Measurements from ENCODE around the gene ESRRB.

ESRRB gene

DNA sequence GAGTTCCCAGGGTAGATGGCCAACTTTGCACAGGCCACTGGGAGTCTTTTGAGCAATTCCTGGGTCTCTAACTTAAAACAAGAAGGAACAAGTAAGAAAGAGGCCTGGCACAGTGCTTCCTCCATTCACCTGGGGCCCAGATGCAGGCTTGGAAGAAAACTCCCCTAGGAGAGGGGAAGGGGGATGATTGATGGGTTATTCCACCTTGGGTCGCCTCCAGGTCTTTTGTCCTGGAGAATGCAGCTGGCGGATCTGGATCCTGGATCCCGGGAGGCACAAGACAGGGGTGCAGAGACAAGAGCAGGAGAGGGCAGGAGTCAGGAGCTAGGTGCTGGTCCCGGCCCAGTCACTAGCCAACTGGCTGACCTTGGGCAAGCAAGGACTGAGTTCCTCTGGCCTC, 74.5 kb downstream of the ESRRB start:
- no peak for DNase-seq (ENCODE audit: low read depth)

DNA sequence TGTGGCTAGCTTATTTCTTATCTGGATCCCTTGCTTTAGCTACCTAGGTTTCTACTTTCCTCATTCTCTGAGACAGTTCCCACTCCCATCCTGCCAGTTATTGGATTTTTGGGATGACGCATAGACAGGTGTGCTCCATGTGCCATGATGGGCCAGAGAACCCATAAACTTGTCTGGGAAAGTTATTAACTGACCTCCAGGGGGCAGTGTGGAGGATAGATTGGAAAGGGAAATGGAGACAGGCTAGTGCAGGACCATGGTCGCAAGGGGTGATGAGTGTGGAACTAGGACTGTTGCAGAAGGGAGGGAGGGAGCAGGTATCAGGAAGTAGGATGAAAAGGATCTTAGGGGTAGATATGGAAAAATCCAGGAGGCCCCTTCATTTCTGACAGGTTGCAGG, 80.3 kb downstream of the ESRRB start:
- peak; percentile 1 for DNase-seq (ENCODE audit: low read depth)

- DNase-seq (ENCODE audit: low read depth), result no peak
Measured at GRCh38 chr14:76456891-76457586, 81.1 kb downstream of the ESRRB start.

DNA sequence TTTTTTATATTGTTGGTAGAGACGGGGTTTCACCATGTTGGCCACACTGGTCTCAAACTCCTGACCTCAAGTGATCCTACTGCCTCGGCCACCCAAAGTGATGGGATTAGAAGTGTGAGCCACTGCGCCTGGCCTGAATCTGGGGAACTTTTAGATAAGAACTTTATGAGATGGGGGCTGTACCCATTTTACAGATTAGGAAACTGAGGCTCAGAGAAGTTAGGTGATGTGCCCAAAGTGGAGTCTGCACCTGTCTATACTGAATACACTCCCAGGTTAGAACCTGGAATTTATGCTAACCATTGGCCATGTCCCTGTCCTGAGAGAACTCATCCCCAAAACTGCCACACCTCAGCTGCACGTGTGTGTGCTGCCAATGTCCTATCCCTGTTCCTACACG, 81.9 kb downstream of the ESRRB start:
- DNase-seq (ENCODE audit: low read depth), result no peak

DNA sequence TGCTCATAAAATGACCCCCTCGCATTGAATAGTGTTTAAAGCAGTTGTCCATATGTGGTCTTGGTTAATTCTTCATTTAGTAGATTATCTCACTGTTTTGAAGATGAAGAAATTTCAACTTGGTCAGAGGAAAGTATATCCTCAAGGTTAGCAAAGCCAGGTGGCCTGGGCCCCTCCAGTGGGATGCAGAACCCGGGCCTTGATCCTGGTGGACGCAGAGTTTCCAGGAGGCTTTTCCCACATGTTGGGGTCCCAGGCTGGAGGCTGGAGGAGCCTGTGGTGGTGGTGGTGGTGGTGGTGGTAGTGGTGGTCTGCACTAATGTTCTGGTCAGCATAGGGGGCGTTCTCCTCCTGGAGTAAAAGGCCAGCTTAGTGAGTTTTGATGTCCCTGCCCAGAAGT, 85.9 kb downstream of the ESRRB start:
- DNase-seq (ENCODE audit: low read depth), result no peak

DNA sequence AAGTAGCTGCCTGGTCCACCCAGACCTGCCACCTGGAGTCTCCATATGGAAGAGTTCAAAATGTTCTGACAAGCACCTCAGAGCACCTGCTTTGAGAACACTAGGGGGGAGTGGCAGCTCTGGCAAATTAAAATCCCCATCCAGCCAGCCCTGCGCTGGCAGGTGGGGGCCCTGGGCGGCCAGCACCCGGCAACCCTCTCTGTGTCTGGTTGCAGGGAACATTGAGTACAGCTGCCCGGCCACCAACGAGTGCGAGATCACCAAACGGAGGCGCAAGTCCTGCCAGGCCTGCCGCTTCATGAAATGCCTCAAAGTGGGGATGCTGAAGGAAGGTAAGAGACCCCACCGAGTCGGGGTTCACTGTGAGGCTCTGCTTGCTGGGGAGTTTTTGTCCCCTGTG, 86.4 kb downstream of the ESRRB start:
- no peak for DNase-seq (ENCODE audit: low read depth)

- DNase-seq (ENCODE audit: low read depth), result no peak
Measured at GRCh38 chr14:76463105-76463504, 87.2 kb downstream of the ESRRB start.

- no peak for DNase-seq (ENCODE audit: low read depth)
Measured at GRCh38 chr14:76464856-76465255, 88.9 kb downstream of the ESRRB start.

DNA sequence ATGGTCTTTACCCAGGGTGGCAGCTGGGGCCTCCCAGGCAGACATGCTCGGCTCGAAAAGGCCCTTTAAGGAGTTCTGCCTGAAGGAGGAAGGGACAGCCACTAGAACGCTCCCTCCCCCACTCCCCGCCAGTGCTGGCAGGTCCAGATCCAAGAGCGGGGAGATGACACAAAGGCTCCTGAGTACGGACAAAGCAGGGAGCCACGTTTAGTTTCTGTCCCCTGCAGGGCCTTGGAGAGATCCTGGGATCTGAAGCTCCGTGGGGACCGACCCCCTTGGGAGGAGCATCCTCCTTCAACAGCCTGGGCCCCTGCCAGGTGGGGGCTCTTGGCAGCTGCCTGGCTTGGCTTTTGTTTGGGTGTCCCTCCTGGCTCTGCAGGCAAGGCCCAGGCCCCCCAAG, 89.7 kb downstream of the ESRRB start:
- DNase-seq (ENCODE audit: low read depth), result no peak

DNA sequence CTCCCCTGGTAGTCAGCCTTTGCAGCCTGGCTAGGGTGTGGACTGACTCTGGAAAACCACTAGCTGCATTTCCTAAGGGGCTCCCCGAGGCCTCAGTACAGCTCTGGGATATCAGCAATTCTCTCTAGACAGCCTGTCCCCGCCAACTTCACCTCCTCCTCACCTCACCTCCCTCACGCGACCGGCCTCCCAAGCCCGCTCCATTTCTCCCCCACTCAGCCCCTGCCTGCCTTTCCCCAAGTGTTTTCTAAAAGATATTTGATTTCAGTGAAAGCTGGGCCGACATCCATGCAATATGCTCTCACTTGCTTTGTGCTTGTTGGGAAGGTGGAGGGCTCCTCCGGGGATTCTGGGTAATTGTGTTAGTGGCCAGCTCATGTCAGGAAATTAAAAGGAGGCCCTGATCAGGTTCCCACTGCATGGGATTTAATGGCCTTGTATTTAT, 91.8 kb downstream of the ESRRB start:
- DNase-seq (ENCODE audit: low read depth), result no peak

DNA sequence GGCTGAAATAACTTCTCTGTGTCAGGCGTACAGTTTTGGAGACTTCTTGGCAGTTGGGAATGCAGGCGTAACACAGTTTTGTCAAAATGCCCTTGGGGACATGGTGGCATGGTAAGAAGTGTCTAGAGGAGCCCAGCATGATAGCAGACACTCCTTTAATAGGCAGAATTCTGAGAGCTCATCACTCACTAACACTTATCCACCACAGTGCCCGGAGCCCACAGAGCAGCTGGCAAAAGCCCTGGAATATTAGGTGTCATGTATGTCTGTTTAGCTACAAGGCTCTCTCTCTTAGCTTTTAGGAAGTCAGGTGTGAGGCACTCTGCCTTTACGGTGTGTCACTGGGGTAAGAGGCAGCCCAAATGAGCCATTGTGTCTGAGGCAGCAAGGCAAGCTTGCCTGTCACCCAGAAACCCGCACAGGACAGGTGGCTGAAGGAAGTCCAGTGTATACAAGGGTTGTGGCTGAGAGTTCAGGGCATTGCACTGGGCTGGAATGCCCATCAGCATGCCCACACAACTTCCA, 96.3 kb downstream of the ESRRB start:
- no peak for DNase-seq (ENCODE audit: low read depth)

- DNase-seq (ENCODE audit: low read depth), result peak; percentile 1
Measured at GRCh38 chr14:76473481-76474263, 97.7 kb downstream of the ESRRB start.

DNA sequence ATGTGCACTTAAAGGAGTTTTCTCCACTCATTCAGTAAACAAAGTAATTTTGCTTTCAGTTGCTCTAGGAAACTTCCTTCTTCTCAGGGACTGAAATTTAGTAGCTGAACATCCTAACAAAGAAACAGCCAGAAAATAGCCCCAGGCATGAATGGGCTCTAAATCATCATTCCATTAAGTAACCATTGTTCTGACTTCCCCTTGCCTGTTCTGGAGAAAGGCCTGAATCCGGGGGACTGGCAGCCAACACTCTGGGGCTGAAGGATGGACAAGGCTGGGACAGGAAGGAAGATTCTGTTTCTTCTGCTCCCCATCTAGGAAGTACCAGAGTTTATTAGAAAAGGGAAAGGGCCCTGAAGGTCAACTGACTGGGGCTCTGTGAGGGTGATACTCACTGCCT, 104.5 kb downstream of the ESRRB start:
- DNase-seq (ENCODE audit: low read depth), result no peak

DNA sequence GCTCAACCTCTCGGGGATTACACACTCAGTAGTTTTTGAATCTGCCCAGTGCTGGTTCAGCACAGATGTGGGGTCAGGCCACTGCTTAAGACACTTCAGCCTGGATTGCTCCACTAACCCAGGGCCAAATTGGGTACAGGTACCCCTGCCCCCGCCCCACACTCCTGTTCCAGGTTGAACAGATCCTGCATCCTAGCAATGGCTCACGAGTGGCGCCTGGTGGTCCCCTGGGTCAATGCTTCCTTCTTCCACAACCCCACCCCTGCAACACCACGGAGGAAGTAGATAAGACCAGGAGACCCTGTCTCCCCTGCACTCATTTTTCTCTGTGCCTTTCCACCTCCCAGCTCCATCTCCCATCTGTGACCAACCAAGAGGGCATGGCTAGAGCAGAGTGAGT, 108.4 kb downstream of the ESRRB start:
- no peak for DNase-seq (ENCODE audit: low read depth)

GRCh38 chr14:76486251-76486743, 110.4 kb downstream of the ESRRB start:
- no peak for DNase-seq (ENCODE audit: low read depth)

DNA sequence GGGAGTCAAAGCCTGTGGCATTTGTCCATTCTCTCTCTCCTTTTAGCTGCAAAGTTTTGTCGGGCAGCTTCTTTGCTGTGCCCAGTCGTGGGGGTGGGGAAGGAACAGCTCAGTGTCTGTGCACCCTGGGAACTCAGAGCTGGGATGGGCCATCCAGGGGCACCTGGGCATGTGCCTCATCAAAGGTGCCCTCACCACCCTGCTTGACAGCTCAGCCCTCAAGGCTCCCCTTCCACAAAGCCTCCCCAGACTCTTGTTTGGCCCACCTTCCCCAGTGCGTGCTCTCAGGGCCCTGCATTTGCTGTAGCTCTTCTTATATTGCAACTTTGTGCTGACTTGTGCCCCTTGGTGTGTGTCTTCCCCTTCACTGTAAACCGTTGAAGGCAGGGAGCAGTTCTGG, 112.6 kb downstream of the ESRRB start:
- DNase-seq (ENCODE audit: low read depth), result no peak

GRCh38 chr14:76489667-76490066, 113.7 kb downstream of the ESRRB start:
- no peak for DNase-seq (ENCODE audit: low read depth)

DNA sequence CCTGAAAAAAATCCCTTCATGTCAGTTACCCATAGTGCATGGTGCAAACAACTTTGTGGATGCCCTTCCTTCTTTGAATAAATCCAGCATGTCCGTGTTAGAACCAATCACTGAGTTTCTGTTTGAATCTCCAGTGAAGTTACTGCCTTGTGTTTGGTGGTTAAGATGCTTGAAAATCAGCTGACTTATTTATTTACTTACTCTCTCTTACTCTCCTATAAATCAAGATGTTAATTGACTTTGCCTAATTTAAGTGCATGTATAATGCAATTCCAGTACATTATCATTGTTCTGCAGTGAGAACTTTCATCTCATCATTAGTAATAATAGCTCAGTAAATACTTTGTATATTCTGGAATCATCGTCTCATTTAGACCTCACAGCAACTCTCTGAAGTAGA, 114.2 kb downstream of the ESRRB start:
- no peak for DNase-seq (ENCODE audit: low read depth)

- no peak for DNase-seq (ENCODE audit: low read depth)
Measured at GRCh38 chr14:76490735-76491134, 114.8 kb downstream of the ESRRB start.

GRCh38 chr14:76491172-76491930, 115.4 kb downstream of the ESRRB start:
- no peak for DNase-seq (ENCODE audit: low read depth)

GRCh38 chr14:76495983-76496382, 120.0 kb downstream of the ESRRB start:
- no peak for DNase-seq (ENCODE audit: low read depth)

DNA sequence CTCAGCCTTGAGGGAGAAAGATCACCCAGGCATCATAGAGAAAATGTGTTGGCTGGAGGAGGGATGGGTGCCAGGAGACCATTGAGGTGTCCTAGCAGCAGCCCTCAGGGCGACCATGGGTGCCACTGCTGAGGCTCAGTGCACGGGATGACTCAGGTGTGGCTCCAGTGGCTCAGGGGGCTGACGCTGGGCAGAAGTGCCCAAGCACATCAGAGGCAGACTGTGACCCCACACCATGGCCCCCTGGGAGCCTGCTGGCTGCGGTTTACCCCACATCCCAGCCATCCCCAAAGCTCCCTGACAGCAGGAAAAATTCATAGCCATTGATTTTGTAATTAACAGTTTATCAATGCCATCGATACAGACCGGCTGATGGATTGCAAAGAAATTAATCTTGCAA, 120.7 kb downstream of the ESRRB start:
- no peak for DNase-seq (ENCODE audit: low read depth)
